Panc1 (cell line): ENCODE measurements around the gene CDYL2. TPM values are rescaled to one million over a fixed set of nuclear protein-coding genes. Genes with fewer than 3 reads are reported as not detected.

Experiments used
- ATAC-seq: fragments of 200-7000 bp; cut with Tn5 transposase; 2 replicates; pipeline ENCODE4 v1.9.1; 2020; ENCODE audit warnings: mild to moderate bottlenecking, moderate library complexity
- BruUV-seq: library from RNA; stranded (reverse); fragments of 400-500 nt; replicated peaks from 2 replicates; lab custom pipeline; 2021; lab: Mats Ljungman, UMichigan
- CTCF ChIA-PET: fragments of 300-600 bp; sonication (Branson Sonifier 250); formaldehyde crosslinking; loops from one replicate; lab custom pipeline; 2022; ENCODE audit warnings: antibody characterized with exemption; lab: Charles Lee
- POLR2A ChIA-PET: fragments of 300-600 bp; sonication (Branson Sonifier 250); formaldehyde crosslinking; loops from one replicate; lab custom pipeline; 2022; ENCODE audit warnings: antibody characterized with exemption; lab: Charles Lee
- DNase-seq: peaks from one replicate; pipeline ENCODE4 v3.0.0-alpha.2; 2010; ENCODE audit warnings: low read depth, low spot score
- H3K27ac ChIP-seq: 2 replicates; pipeline ENCODE4 v1.5.1; 2011; ENCODE audit warnings: mild to moderate bottlenecking, low read length, inconsistent platforms
- H3K27me3 ChIP-seq: fragments of 200-500 bp; sonication (Bioruptor generic); 2 replicates; pipeline ENCODE4 v1.6.0; 2014; ENCODE audit warnings: low read length, inconsistent platforms; ENCODE audit not compliant: control insufficient read depth, insufficient read depth
- H3K36me3 ChIP-seq: fragments of 200-500 bp; sonication (Bioruptor generic); 2 replicates; pipeline ENCODE4 v1.5.1; 2014; ENCODE audit warnings: inconsistent platforms, mild to moderate bottlenecking, low read length, moderate library complexity; ENCODE audit not compliant: control insufficient read depth, insufficient read depth
- H3K4me1 ChIP-seq: 2 replicates; pipeline ENCODE4 v1.5.1; 2011; ENCODE audit warnings: inconsistent platforms, mild to moderate bottlenecking, low read length, moderate library complexity; ENCODE audit not compliant: control insufficient read depth, insufficient read depth
- H3K4me3 ChIP-seq, 2 experiments: 2 replicates each; pipeline ENCODE4 v1.5.1; 2011 to 2012; ENCODE audit warnings: low read depth in 2 of 2, low read length in 2 of 2, mild to moderate bottlenecking in 2 of 2, inconsistent platforms in 1 of 2, moderate library complexity in 1 of 2
- H3K9me3 ChIP-seq: fragments of 200-500 bp; sonication (Bioruptor generic); 2 replicates; pipeline ENCODE4 v1.5.1; 2014; ENCODE audit warnings: low read depth, mild to moderate bottlenecking, inconsistent platforms, low read length, moderate library complexity; ENCODE audit not compliant: control insufficient read depth, insufficient read depth
- CTCF ChIP-seq: fragments of 450-650 bp; IDR thresholded peaks from 2 replicates; pipeline ENCODE4 v1.5.1; 2017; ENCODE audit warnings: mild to moderate bottlenecking
- POLR2AphosphoS5 ChIP-seq: IDR thresholded peaks from 2 replicates; pipeline ENCODE4 v1.6.1; 2012; ENCODE audit warnings: mild to moderate bottlenecking, low read depth, low read length, moderate library complexity
- REST ChIP-seq, 2 experiments: IDR thresholded peaks; 2 replicates each; pipeline ENCODE4 v1.6.1; 2011 to 2012; ENCODE audit warnings: low read depth in 2 of 2, control low read depth in 1 of 2, low read length in 1 of 2, mild to moderate bottlenecking in 1 of 2, moderate library complexity in 1 of 2; ENCODE audit not compliant: insufficient read depth in 1 of 2
- SIN3A ChIP-seq: IDR thresholded peaks from 2 replicates; pipeline ENCODE4 v1.6.1; 2012; ENCODE audit warnings: low read depth, mild to moderate bottlenecking, low read length, moderate library complexity, borderline replicate concordance; ENCODE audit not compliant: insufficient read depth
- TCF7L2 ChIP-seq: IDR thresholded peaks from 2 replicates; pipeline ENCODE4 v1.6.1; 2011; ENCODE audit warnings: mild to moderate bottlenecking, low read depth, low read length, inconsistent platforms
- in situ Hi-C: cut with HindIII; loops from 2 replicates; pipeline ENCODE4 v1.10.0; 2016; ENCODE audit warnings: low sequenced_read_pairs, low pct_unique_long_range_greater_than_20kb
- intact Hi-C: fragments of 100-400 bp; cut with micrococcal nuclease; formaldehyde crosslinking; loops from one replicate; pipeline ENCODE4 v1.10.0; 2022; ENCODE audit not compliant: unreplicated experiment
- total RNA-seq: library from RNA; stranded (reverse); gene quantifications from one replicate; pipeline ENCODE4 v1.2.1, GENCODE V29; 2021; ENCODE audit not compliant: unreplicated experiment

Gene CDYL2
- total RNA-seq, 1 experiment from 2014 or later: 6.1 TPM

- in situ Hi-C loops (no loop called here), intact Hi-C loops (no loop called here)
- DNase-seq (no peak), ATAC-seq (no peak)
- Histone ChIP-seq H3K9me3 (no peaks in the 10 kb centered on the region), H3K4me1 (no peaks in the 10 kb centered on the region), H3K4me3 (no peak overlapping the region), H3K27ac (no peak overlapping the region), H3K27me3 (no peaks in the 10 kb centered on the region), H3K36me3 (no peaks in the 10 kb centered on the region)
- ChIA-PET POLR2A (no interaction called here), CTCF (no interaction called here)
- TF ChIP-seq CTCF (no peak), POLR2AphosphoS5 (no peak)
- BruUV-seq: no TSS peak
Observed at GRCh38 chr16:80718480-80719220, 85.7 kb downstream of the CDYL2 start.

- DNase-seq (no peak), ATAC-seq (no peak)
- BruUV-seq: no TSS peak
- no peak overlapping the region for H3K4me3 ChIP-seq
- H3K9me3 ChIP-seq: no peaks in the 10 kb centered on the region
- intact Hi-C loops: no loop called here
- in situ Hi-C loops: no loop called here
- POLR2A ChIA-PET: no interaction called here
- no peak overlapping the region for H3K27ac ChIP-seq
- CTCF ChIA-PET: no interaction called here
- no peaks in the 10 kb centered on the region for H3K4me1 ChIP-seq
- no peaks in the 10 kb centered on the region for H3K27me3 ChIP-seq
- no peak for TF ChIP-seq POLR2AphosphoS5
- no peak for TF ChIP-seq SIN3A
- TF ChIP-seq TCF7L2: no peak
- no peak for TF ChIP-seq REST (IDR thresholded peaks at IDR 0.05; ENCODE audit: insufficient read depth in 1 of 2, low read depth in 2 of 2, low read length in 1 of 2)
- TF ChIP-seq CTCF: no peak
- no peaks in the 10 kb centered on the region for H3K36me3 ChIP-seq
Observed at GRCh38 chr16:80717611-80718010, 86.8 kb downstream of the CDYL2 start.
